IMR-90 (cell line): Measurements from ENCODE around the gene SP2. TPM values are rescaled to one million over a fixed set of nuclear protein-coding genes. Genes with fewer than 3 reads are reported as not detected.

ENCODE experiments used
- ATAC-seq: fragments of 200-7000 bp; cut with Tn5 transposase; 2 replicates; pipeline ENCODE4 v1.9.1; 2020; ENCODE audit warnings: low read depth, mild to moderate bottlenecking, moderate library complexity
- BruUV-seq: library from RNA; stranded (reverse); fragments of 400-500 nt; replicated peaks from 2 replicates; lab custom pipeline; 2021; lab: Mats Ljungman, UMichigan
- CTCF ChIA-PET: fragments of 300-600 bp; formaldehyde crosslinking; extraction: SDS; loops from one replicate; lab custom pipeline; 2021; ENCODE audit warnings: antibody characterized with exemption; lab: Yijun Ruan, JAX
- POLR2A ChIA-PET: fragments of 300-600 bp; sonication (Branson Sonifier 250); formaldehyde crosslinking; loops from one replicate; lab custom pipeline; 2022; ENCODE audit warnings: antibody characterized with exemption; ENCODE audit not compliant: unreplicated experiment; lab: Charles Lee
- DNase-seq: peaks from one replicate; pipeline ENCODE4 v3.0.0; 2013
- H2AFZ ChIP-seq: replicated peaks from 2 replicates; pipeline ENCODE3; 2013; ENCODE audit warnings: low read length, mild to moderate bottlenecking; ENCODE audit not compliant: poor library complexity
- H2AK5ac ChIP-seq: 2 replicates; pipeline ENCODE4 v1.6.1; 2013; ENCODE audit warnings: low read depth, low read length, inconsistent platforms
- H2AK9ac ChIP-seq: replicated peaks from 2 replicates; pipeline ENCODE3; 2013; ENCODE audit warnings: mild to moderate bottlenecking, low read depth, low read length, moderate library complexity; ENCODE audit not compliant: poor library complexity
- H2BK120ac ChIP-seq: 2 replicates; pipeline ENCODE4 v1.6.1; 2013; ENCODE audit warnings: low read depth, low read length, inconsistent platforms
- H2BK15ac ChIP-seq: 3 replicates; pipeline ENCODE4 v1.6.1; 2013; ENCODE audit warnings: low read depth, low read length, inconsistent platforms
- H2BK20ac ChIP-seq: 2 replicates; pipeline ENCODE4 v1.6.1; 2013; ENCODE audit warnings: low read depth, mild to moderate bottlenecking, inconsistent platforms, low read length, moderate library complexity
- H2BK5ac ChIP-seq: 2 replicates; pipeline ENCODE4 v1.6.1; 2013; ENCODE audit warnings: mild to moderate bottlenecking, low read depth, low read length, inconsistent platforms; ENCODE audit not compliant: poor library complexity, severe bottlenecking
- H3K14ac ChIP-seq: replicated peaks from 2 replicates; pipeline ENCODE4 v1.6.1; 2013; ENCODE audit warnings: low read depth, low read length, inconsistent platforms
- H3K18ac ChIP-seq: 2 replicates; pipeline ENCODE4 v1.6.1; 2013; ENCODE audit warnings: low read depth, low read length, control low read depth
- H3K23ac ChIP-seq: 2 replicates; pipeline ENCODE4 v1.6.1; 2013; ENCODE audit warnings: low read depth, low read length, inconsistent platforms
- H3K27ac ChIP-seq: 2 replicates; pipeline ENCODE4 v1.5.1; 2013; ENCODE audit warnings: mild to moderate bottlenecking, control low read depth, low read length; ENCODE audit not compliant: insufficient read depth
- H3K27me3 ChIP-seq: 2 replicates; pipeline ENCODE4 v1.6.1; 2013; ENCODE audit warnings: low read length; ENCODE audit not compliant: control insufficient read depth, insufficient read depth
- H3K36me3 ChIP-seq: 2 replicates; pipeline ENCODE4 v1.6.1; 2013; ENCODE audit warnings: low read length, mixed read lengths; ENCODE audit not compliant: control insufficient read depth, insufficient read depth
- H3K4ac ChIP-seq: 2 replicates; pipeline ENCODE4 v1.6.1; 2013; ENCODE audit warnings: low read depth, low read length, inconsistent platforms
- H3K4me1 ChIP-seq: 2 replicates; pipeline ENCODE4 v1.6.1; 2013; ENCODE audit warnings: low read length, mixed read lengths; ENCODE audit not compliant: control insufficient read depth, insufficient read depth
- H3K4me2 ChIP-seq: 2 replicates; pipeline ENCODE4 v1.6.1; 2013; ENCODE audit warnings: low read depth, mild to moderate bottlenecking, control low read depth, low read length, moderate library complexity
- H3K4me3 ChIP-seq: 2 replicates; pipeline ENCODE4 v1.5.1; 2013; ENCODE audit warnings: low read depth, mild to moderate bottlenecking, control low read depth, low read length, moderate library complexity; ENCODE audit not compliant: insufficient read depth
- H3K56ac ChIP-seq: 2 replicates; pipeline ENCODE4 v1.6.1; 2013; ENCODE audit warnings: low read length, inconsistent platforms; ENCODE audit not compliant: insufficient read depth; ENCODE audit errors: extremely low read depth
- H3K79me1 ChIP-seq, 2 experiments: 2 replicates each; pipeline ENCODE4 v1.6.1; 2013; ENCODE audit warnings: low read length in 2 of 2, inconsistent platforms in 1 of 2, low read depth in 1 of 2
- H3K9ac ChIP-seq: 2 replicates; pipeline ENCODE4 v1.6.1; 2013; ENCODE audit warnings: low read depth, low read length, control low read depth
- H3K9me1 ChIP-seq: 2 replicates; pipeline ENCODE4 v1.6.1; 2013; ENCODE audit warnings: low read length, inconsistent platforms; ENCODE audit not compliant: insufficient read depth
- H3K9me3 ChIP-seq: 2 replicates; pipeline ENCODE4 v1.6.1; 2013; ENCODE audit warnings: low read length; ENCODE audit not compliant: control insufficient read depth, insufficient read depth
- H4K20me1 ChIP-seq: 2 replicates; pipeline ENCODE4 v1.6.1; 2013; ENCODE audit warnings: low read length, inconsistent platforms; ENCODE audit not compliant: insufficient read depth
- H4K5ac ChIP-seq: 2 replicates; pipeline ENCODE4 v1.6.1; 2013; ENCODE audit warnings: mild to moderate bottlenecking, low read depth, low read length, control low read depth
- H4K8ac ChIP-seq, 2 experiments: 2 replicates each; pipeline ENCODE4 v1.6.1; 2013; ENCODE audit warnings: low read depth in 2 of 2, low read length in 2 of 2, control low read depth in 1 of 2, inconsistent platforms in 1 of 2
- H4K91ac ChIP-seq: 2 replicates; pipeline ENCODE4 v1.6.1; 2013; ENCODE audit warnings: low read depth, low read length, inconsistent platforms; ENCODE audit not compliant: insufficient read depth
- BHLHE40 ChIP-seq: fragments of 150-350 bp; IDR thresholded peaks from 2 replicates; pipeline ENCODE4 v1.6.1; 2016; ENCODE audit warnings: mild to moderate bottlenecking, low read depth, low read length
- CHD1 ChIP-seq: IDR thresholded peaks from 2 replicates; pipeline ENCODE4 v1.6.1; 2012; ENCODE audit warnings: low read depth, low read length, improper control_type of control experiment
- CTCF ChIP-seq: conservative IDR thresholded peaks from 2 replicates; pipeline ENCODE4 v1.5.1; 2012; ENCODE audit warnings: mild to moderate bottlenecking, low read depth, low read length, improper control_type of control experiment
- ELK1 ChIP-seq: fragments of 150-350 bp; IDR thresholded peaks from 2 replicates; pipeline ENCODE4 v1.6.1; 2016; ENCODE audit warnings: low read depth, mild to moderate bottlenecking, low read length, moderate library complexity, borderline replicate concordance
- FOS ChIP-seq: fragments of 150-350 bp; IDR thresholded peaks from 2 replicates; pipeline ENCODE4 v1.6.1; 2016; ENCODE audit warnings: low read depth, low read length
- MAFK ChIP-seq: IDR thresholded peaks from 2 replicates; pipeline ENCODE4 v1.6.1; 2012; ENCODE audit warnings: low read depth, low read length, improper control_type of control experiment
- MAZ ChIP-seq: IDR thresholded peaks from 2 replicates; pipeline ENCODE4 v1.6.1; 2012; ENCODE audit warnings: low read depth, mild to moderate bottlenecking, low read length, improper control_type of control experiment, moderate library complexity, borderline replicate concordance
- MXI1 ChIP-seq: IDR thresholded peaks from 2 replicates; pipeline ENCODE4 v1.6.1; 2012; ENCODE audit warnings: low read depth, mild to moderate bottlenecking, low read length, moderate library complexity, borderline replicate concordance
- NFE2L2 ChIP-seq: fragments of 150-350 bp; IDR thresholded peaks from 2 replicates; pipeline ENCODE4 v1.6.1; 2016; ENCODE audit warnings: low read depth, mild to moderate bottlenecking, low read length
- POLR2A ChIP-seq: IDR thresholded peaks from 2 replicates; pipeline ENCODE4 v1.6.1; 2012; ENCODE audit warnings: mild to moderate bottlenecking, low read depth, low read length
- RAD21 ChIP-seq: IDR thresholded peaks from 2 replicates; pipeline ENCODE4 v1.6.1; 2012; ENCODE audit warnings: low read length, improper control_type of control experiment
- RCOR1 ChIP-seq: IDR thresholded peaks from 2 replicates; pipeline ENCODE4 v1.6.1; 2012; ENCODE audit warnings: mild to moderate bottlenecking, low read length, improper control_type of control experiment; ENCODE audit not compliant: insufficient replicate concordance
- RFX5 ChIP-seq: IDR thresholded peaks from 2 replicates; pipeline ENCODE4 v1.8.0; 2012; ENCODE audit warnings: low read depth, mild to moderate bottlenecking, low read length, moderate library complexity
- SMC3 ChIP-seq: fragments of 150-350 bp; IDR thresholded peaks from 2 replicates; pipeline ENCODE4 v1.6.1; 2016; ENCODE audit warnings: low read depth, mild to moderate bottlenecking, antibody characterized with exemption, low read length, moderate library complexity
- USF2 ChIP-seq: fragments of 150-350 bp; IDR thresholded peaks from 2 replicates; pipeline ENCODE4 v1.6.1; 2017; ENCODE audit warnings: mild to moderate bottlenecking, antibody characterized with exemption, low read length, low read depth
- WGBS, 2 experiments: methylation state at CpG; one replicate each; pipeline versions ENCODE4 v1.1.5 to v1.1.7; 2013; ENCODE audit warnings: missing lambda C conversion rate in 2 of 2; ENCODE audit not compliant: insufficient read length in 1 of 2; ENCODE audit errors: extremely low coverage in 2 of 2; 5-methylcytosine and 5-hydroxymethylcytosine counted together
- dilution Hi-C: fragments of 300-500 bp; cut with HindIII; formaldehyde crosslinking; loops from one replicate; pipeline ENCODE4 v1.14.3; 2018; ENCODE audit warnings: low sequenced_read_pairs; ENCODE audit not compliant: unreplicated experiment
- in situ Hi-C: fragments of 300-500 bp; cut with MboI; formaldehyde crosslinking; loops from 3 replicates; pipeline ENCODE4 v1.14.3; 2019; ENCODE audit warnings: low sequenced_read_pairs, inconsistent platforms, mixed read lengths
- intact Hi-C: fragments of 100-400 bp; cut with micrococcal nuclease; formaldehyde crosslinking; loops from 2 replicates; pipeline ENCODE4 v1.10.0; 2022
- polyA plus RNA-seq, 3 experiments: library from polyadenylated mRNA; depleted of rRNA; stranded (reverse); fragments of >200 nt; gene quantifications; 2 replicates each; pipeline ENCODE4 v1.2.3, GENCODE V29; 2012; ENCODE audit warnings: low replicate concordance in 1 of 3
- total RNA-seq: library from RNA; depleted of rRNA; stranded (reverse); fragments of >200 nt; gene quantifications from 2 replicates; pipeline ENCODE4 v1.2.3, GENCODE V29; 2012

Gene SP2
- total and polyA plus RNA-seq, 2 of the 4 experiments (the other 2 are of a cell fraction): 0.72 to 13.8 TPM

- DNase-seq (no peak), ATAC-seq (no peak)
- Histone ChIP-seq H2BK5ac (no peak overlapping the region), H2BK15ac (no peak overlapping the region), H3K9me1 (peaks cover 3% of the 10 kb centered on the region; the same call in 1 of the 2 replicates), H2BK120ac (no peak overlapping the region), H2AK5ac (no peak overlapping the region), H3K79me1 (no peaks in the 10 kb centered on the region), H3K27me3 (no peaks in the 10 kb centered on the region), H3K36me3 (peaks cover 27% of the 10 kb centered on the region), H3K9me3 (no peaks in the 10 kb centered on the region), H3K4me2 (no peak overlapping the region), H4K8ac (no peak overlapping the region), H2AK9ac (no peak overlapping the region), H3K4ac (no peak overlapping the region), H3K4me3 (no peak overlapping the region), H3K27ac (no peak overlapping the region), H3K23ac (no peak overlapping the region), H4K20me1 (no peaks in the 10 kb centered on the region; the same call in 1 of the 2 replicates), H3K9ac (no peak overlapping the region), H3K18ac (no peak overlapping the region), H4K5ac (no peak overlapping the region), H3K56ac (no peak overlapping the region), H2BK20ac (no peak overlapping the region), H3K14ac (no peak overlapping the region), H2AFZ (no peak overlapping the region), H4K91ac (no peak overlapping the region), H3K4me1 (no peaks in the 10 kb centered on the region)
- intact Hi-C loops (no loop called here), in situ Hi-C loops (no loop called here), dilution Hi-C loops (no loop called here)
- BruUV-seq: no TSS peak
- CTCF ChIA-PET: interaction anchor here (0.6 kb wide), 1 partner anchor 19 kb away, joined by 3 read pairs; no protein-coding TSS in a partner anchor
- 82% methylated on average over 4 of the region's 10 CpGs; no CpG with 5 or more reads in 1 of the 2 experiments for WGBS, 2 experiments
- POLR2A ChIA-PET: no interaction called here
- TF ChIP-seq MAFK (no peak), MAZ (no peak), USF2 (no peak), RAD21 (no peak), SMC3 (no peak), CHD1 (no peak), FOS (no peak), NFE2L2 (no peak), ELK1 (no peak), POLR2A (no peak), RCOR1 (no peak), MXI1 (no peak), CTCF (no peak), RFX5 (no peak), BHLHE40 (no peak)
These were observed 33.4 kb downstream of the SP2 start for GRCh38 chr17:47929218-47930000.
